Measurements from ENCODE around the gene MST1.

MST1 gene

DNA sequence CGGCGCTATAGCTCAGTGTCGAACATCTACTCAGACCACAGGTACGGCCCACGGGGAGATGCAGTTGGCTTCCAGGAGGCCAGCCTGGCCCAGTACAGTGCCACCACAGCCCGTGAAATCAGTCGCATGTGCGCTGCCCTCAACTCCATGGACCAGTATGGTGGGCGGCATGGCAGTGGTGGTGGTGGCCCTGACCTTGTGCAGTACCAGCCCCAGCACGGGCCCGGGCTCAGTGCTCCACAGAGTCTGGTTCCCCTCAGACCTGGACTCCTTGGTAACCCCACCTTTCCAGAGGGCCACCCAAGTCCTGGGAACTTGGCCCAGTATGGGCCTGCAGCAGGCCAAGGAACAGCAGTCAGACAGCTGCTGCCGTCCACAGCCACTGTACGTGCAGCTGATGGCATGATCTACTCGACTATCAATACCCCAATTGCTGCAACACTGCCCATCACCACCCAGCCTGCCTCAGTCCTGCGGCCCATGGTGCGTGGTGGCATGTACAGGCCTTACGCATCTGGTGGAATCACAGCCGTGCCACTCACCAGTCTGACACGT is 33.5 kb downstream of the MST1 start:
- DNase-seq (ENCODE audit: low spot score): no peak

DNA sequence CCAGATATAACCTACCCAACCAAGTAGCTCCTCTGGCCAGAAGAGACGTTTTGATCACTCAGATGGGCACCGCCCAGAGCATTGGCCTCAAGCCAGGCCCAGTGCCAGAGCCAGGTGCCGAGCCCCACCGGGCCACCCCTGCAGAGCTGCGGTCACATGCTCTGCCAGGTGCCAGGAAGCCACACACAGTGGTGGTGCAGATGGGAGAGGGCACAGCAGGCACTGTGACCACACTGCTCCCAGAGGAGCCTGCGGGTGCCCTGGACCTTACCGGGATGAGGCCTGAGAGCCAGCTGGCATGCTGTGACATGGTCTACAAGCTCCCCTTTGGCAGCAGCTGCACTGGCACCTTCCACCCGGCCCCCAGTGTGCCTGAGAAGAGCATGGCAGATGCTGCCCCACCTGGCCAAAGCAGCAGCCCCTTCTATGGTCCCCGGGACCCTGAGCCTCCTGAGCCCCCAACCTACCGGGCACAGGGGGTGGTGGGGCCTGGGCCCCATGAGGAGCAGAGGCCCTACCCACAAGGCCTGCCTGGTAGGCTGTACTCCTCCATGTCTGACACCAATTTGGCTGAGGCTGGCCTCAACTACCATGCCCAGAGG is 34.2 kb downstream of the MST1 start:
- no peak for DNase-seq (ENCODE audit: low spot score)

DNA sequence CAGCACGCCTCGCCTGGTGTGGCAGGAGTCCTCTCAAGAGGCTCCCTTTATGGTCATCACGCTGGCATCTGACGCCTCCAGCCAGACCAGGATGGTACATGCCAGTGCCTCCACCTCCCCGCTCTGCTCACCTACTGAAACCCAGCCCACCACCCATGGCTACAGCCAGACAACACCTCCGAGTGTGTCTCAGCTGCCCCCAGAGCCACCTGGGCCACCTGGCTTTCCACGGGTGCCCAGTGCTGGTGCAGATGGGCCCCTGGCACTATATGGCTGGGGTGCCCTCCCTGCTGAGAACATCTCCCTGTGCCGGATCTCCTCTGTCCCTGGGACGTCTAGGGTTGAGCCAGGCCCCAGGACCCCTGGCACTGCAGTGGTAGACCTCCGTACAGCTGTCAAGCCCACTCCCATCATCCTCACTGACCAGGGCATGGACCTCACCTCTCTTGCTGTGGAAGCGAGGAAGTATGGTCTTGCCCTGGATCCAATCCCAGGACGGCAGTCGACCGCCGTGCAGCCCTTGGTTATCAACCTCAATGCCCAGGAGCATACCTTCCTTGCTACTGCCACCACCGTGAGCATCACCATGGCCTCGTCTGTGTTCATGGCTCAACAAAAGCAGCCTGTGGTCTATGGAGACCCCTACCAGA is 35.0 kb downstream of the MST1 start:
- no peak for DNase-seq (ENCODE audit: low spot score)

DNA sequence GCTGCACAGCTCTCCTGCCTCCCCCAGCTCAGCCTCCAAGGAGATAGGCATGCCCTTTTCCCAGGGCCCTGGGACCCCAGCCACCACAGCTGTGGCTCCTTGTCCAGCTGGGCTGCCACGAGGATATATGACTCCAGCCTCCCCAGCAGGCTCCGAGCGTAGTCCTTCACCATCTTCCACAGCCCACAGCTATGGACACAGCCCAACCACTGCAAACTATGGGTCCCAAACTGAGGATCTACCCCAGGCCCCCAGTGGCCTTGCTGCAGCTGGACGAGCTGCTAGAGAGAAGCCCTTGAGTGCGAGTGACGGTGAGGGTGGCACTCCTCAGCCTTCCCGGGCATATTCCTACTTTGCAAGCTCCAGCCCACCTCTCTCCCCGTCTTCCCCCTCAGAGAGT is 35.7 kb downstream of the MST1 start:
- no peak for DNase-seq (ENCODE audit: low spot score)

DNA sequence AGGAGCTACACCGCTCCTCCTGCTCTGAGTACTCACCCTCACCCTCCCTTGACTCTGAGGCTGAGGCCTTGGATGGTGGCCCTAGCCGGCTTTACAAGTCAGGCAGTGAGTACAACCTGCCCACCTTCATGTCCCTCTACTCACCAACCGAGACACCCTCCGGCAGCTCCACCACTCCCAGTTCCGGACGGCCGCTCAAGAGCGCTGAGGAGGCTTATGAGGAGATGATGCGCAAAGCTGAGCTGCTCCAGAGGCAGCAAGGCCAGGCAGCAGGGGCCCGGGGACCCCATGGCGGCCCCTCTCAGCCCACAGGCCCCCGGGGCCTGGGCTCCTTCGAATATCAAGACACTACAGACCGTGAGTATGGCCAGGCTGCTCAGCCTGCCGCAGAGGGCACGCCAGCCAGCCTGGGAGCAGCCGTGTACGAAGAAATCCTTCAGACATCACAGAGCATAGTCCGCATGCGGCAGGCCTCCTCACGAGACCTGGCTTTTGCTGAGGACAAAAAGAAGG is 36.3 kb downstream of the MST1 start:
- DNase-seq (ENCODE audit: low spot score): no peak

DNA sequence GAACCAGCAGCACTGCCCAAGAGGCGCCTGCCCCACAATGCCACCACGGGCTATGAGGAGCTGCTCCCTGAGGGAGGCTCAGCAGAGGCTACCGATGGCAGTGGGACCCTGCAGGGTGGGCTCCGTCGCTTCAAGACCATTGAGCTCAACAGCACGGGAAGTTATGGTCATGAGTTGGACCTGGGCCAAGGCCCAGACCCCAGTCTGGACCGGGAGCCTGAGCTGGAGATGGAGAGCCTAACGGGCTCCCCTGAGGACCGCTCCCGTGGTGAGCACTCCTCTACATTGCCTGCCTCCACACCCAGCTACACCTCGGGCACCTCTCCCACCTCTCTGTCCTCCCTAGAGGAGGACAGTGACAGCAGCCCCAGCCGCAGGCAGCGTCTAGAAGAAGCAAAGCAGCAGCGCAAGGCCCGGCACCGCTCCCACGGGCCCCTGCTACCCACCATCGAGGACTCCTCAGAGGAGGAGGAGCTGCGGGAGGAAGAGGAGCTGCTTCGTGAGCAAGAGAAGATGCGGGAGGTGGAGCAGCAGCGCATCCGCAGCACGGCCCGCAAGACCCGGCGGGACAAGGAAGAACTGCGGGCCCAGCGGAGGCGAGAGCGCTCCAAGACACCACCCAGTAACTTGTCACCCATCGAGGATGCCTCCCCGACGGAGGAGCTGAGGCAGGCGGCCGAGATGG is 36.9 kb downstream of the MST1 start:
- DNase-seq (ENCODE audit: low spot score): no peak

DNA sequence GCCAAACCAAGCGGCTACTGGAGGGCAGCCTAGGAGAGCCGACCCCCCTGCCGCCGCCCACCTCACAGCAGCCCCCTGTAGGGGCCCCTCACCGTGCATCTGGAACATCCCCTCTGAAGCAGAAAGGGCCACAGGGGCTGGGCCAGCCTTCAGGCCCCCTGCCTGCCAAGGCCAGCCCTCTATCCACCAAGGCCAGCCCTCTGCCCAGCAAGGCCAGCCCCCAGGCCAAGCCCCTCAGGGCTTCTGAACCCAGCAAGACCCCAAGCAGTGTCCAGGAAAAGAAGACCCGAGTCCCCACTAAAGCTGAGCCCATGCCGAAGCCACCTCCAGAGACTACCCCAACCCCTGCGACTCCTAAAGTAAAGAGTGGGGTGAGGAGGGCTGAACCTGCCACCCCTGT is 38.6 kb downstream of the MST1 start:
- no peak for DNase-seq (ENCODE audit: low spot score)

DNA sequence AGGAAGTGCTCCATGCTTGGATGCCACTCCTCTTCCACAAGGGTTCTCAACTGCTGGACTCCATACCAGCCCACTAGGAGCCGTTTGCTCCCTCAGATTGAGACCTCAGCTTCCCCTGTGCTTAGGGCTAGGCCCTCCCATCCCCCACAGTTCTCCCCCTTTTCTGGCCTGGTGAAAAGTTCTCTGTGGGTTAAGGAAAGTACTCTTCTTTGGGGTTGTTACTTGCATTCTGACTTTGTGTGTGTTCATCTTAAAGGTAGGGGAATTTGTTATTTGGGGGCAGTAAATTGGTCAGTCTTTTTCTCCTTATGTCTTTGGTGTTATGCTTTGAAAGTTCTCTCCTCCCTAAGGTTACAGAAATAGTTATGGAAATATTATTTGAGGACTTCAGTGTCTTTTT is 39.1 kb downstream of the MST1 start:
- no peak for DNase-seq (ENCODE audit: low spot score)

DNA sequence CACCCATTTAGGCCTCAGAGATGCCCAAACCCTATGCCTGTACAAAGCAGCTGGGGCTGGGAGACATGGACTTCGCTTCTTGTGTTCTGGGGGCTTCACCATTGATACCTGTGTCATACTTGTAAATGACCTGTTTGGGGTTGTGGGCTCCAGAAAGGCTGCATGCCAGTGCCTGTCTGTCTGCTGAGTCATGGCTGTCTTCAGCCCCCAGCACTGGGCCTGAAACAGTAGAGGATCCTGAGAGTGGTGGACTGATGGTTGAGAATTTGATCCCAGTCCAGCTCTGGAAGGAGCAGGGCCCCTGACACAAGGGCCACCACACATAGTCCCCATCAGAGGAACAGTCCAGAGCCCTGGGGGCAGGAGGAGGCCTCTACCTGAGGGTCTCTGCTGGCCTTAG is 39.7 kb downstream of the MST1 start:
- no peak for DNase-seq (ENCODE audit: low spot score)

DNA sequence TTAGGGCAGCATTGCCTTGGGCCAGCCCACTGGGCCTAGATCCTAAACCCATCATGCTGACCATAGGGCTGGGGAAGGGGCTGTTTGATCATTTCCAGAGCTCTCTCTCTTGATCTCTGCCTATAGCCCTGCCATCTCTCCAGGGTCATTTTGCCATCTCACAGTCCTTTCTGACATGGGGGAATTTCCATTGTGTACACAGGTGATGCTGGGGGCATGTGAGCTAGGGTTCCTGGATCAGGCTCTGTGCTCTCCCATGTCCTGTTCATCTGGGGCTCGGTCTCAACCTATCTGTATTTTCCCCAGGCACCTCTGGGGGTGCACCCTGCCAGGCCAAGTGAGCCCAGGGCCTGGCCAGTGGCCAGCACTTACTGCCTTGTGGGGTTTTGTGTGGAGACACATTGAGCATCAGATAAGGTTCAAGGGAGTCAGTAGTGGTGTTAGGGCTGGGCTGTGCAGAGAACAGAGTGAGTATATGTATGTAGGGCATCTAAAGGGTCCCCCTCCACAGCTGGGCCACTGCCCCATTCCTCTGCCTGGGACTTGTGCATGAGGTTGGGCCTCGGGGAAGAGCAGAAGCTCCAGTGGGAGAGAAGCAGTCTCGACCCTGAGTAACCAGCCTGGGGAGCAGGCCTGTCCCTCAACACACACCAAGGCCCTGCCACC is 40.8 kb downstream of the MST1 start:
- DNase-seq (ENCODE audit: low spot score): no peak

DNA sequence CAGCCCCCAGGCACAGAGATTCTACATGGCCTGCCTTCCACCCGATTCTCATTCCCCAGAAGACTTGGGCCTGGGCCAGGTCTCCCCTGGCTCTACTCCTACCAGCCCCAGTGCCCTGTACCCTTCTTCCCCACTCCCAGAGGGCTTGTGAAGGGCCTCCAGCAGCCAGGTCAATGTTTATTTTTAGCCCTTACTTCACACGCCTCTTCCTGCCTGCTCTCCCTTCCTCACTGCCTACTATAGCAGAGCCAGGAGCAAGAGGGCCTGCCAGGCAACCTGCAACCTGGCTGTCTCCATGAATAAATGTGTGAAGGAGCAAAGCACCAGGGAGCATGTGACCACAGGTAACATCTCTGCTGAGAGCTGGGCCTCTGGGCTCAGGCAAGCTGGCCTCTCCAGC is 41.5 kb downstream of the MST1 start:
- no peak for DNase-seq (ENCODE audit: low spot score)

DNA sequence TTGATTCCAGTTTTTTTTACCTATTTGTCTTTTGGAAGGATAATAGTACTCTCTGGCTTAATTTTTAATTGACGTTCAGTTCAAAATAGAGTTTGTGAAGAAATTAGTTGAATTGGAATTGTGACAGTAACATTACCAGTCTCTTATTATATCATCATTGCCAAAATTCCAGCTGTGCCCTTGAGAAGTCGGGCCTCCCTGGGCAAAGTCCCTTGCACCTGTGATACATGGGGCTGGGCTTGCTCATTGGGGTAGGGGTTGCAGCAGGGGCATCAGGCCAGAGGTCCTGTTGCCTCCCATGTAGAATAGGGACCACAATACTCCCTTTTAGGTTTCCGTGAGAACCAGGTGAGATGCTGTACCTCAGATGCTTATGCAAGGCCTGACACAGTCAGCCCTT is 43.0 kb downstream of the MST1 start:
- no peak for DNase-seq (ENCODE audit: low spot score)

DNA sequence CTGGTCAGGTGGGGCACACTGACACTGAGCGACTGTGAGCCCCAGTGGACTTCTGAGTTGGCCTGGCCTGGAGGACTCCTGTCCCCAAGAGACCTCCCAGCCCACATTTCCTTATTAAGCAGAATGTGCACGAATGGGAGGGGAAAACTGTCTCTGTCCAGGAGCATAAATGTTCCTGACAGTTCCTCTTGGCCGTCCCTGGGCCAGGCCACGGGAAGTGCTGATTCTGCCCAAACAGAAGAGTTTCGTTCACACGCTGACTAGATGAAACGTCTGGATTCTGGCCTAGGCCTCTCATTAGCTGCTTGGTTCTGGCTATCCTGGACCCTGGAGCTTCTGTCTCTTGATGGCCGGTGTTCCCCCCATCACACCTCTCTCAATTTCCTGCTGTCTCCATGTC is 44.6 kb downstream of the MST1 start:
- DNase-seq (ENCODE audit: low spot score): no peak

DNA sequence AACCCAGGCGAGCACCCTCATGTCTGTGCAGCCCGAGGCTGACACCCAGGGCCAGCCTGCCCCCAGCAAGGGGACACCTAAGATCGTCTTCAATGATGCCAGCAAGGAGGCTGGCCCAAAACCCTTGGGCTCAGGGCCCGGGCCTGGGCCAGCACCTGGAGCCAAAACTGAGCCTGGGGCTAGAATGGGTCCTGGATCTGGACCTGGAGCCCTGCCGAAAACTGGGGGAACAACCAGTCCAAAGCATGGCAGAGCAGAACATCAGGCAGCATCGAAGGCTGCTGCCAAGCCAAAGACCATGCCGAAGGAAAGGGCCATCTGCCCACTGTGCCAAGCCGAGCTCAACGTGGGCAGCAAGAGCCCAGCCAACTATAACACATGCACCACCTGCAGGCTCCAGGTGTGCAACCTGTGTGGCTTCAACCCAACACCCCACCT is 46.5 kb downstream of the MST1 start:
- DNase-seq (ENCODE audit: low spot score): no peak

DNA sequence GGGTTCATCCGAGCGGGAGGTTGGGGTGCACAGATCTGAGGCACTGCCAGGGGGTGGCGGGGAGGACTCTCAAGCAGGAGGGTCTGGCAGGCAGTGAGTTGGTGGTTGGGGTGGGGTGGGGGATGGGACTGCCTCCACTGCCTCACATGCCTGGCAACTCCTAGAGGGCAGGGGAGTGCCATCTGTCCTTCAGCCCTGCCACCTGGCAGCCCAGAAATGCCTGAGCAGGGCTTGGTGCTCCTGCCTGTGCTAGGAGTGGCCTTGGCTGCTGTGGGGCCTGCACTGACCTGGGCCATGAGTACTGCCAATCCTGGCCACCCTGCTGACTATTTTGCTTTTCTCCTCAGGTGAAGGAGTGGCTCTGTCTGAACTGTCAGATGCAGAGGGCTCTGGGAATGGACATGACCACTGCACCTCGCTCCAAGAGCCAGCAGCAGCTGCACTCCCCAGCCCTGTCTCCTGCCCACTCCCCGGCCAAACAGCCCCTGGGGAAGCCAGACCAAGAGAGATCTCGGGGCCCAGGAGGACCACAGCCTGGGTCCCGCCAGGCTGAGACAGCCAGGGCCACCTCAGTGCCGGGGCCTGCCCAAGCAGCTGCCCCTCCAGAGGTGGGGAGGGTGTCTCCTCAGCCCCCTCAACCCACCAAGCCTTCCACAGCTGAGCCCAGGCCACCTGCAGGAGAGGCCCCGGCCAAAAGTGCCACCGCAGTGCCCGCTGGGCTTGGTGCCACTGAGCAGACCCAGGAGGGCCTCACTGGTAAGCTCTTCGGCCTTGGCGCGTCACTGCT is 47.2 kb downstream of the MST1 start:
- no peak for DNase-seq (ENCODE audit: low spot score)

DNA sequence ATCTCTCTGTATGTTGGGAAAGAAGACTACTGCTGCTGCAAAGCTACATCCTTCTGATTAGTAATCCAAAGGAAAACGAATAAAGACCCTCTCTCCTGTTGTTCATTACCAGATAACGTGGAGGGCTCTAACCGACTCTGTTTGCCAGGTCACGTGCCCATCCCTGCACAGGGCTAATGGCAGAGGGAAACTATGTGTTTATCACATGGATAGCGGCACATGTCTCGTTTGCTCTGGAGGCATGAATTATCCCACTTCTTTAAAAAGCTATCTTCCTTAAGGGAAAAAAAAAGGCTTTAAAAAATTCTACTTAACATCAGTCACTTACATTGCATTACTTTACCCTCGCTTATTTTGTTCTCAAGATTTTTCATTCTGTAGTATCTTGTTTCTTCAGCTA is 48.0 kb downstream of the MST1 start:
- no peak for DNase-seq (ENCODE audit: low spot score)

DNA sequence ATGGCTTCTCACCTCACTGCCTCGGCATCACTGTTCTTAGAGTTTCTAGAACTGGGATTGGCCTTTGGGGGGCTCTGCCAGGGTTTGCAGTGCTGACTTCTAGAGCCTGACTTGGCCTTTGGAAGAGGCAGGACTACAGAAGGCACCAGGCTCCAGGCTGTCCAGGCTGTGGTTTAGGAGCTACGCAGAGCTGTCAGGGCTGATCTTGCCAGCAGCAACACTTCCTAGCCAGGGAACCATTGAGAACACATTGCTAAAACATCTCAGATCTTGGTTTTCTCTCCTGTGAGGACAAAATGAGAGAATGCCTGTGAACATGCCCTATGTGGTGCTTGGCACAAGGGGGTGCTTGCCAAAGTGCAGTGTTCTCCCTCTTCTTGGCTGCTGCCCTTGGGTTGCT is 49.7 kb downstream of the MST1 start:
- no peak for DNase-seq (ENCODE audit: low spot score)

DNA sequence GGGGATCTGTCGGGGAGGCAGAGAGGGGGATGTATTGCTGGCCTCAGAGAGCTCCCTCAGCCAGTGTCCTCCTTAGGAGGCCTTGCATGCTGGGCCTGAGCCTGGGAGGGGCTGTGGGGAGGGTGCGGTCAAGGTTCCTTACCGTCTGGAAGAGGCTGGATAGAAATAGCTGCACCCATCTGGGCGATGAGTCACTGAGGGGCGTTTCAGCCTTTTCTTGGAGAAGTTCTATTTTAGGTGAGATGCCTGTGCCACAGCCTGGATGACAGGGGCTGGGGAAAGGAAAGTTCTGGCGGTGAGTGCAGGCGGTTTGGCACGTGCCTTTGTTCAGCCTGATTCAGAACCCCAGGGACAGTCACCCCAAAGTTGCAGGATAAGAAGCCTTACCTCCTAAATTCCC is 50.8 kb downstream of the MST1 start:
- peak; percentile 72 for DNase-seq (ENCODE audit: low spot score)

DNA sequence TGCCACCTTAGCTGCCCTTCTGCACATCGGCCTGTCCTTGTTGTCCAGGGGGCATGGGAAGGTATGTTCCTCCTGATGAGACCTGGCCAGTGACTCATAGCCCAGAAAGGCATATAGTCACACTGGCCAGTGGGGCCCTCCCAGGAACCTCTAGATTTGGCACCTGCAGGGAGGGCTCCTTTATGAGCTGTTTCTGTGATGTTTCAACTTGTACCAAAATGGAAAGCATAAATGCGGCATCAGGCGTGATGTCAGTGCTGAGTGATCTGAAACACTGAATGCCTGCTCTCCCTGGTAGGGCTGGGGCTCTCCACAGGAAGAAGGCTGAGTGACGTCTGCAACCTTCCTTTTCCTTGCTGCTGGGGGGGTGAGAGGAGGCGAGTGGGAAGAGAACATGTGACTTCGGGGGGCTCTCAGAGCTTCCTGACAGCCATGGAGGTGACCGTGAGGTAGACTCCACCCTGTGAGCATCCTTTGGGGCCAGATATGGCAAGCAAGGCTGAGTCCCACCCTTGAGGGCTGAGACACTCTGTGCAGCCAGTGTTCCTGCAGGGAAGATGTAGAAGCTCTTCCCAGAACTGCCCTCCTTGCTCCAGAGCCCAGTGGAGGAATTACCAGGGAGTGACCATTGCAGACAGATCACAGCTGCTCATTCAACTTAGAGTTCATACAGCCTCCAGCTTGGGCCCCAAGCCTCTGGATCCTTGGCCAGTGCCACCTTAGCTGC is 52.2 kb downstream of the MST1 start:
- no peak for DNase-seq (ENCODE audit: low spot score)

DNA sequence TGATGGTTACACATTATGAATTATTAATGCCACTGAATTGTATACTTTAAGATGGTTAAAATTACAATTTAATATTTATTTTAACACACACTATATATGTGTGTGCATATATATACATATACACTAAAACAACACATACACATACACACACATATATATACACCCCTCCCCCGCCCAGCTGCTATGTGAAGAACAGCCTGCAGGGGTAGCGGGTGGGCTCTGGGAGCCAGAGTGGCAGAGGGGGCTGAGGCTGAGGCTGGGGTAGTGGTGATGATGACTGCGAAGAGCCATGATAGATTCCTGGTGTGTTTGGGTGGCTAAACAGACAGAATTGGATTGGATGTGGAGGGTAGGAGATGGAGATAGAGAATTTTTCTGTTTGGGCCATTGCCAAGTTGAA is 54.5 kb downstream of the MST1 start:
- no peak for DNase-seq (ENCODE audit: low spot score)

Measured in hepatic stellate cell (primary cell).